SK-N-SH treated with all-trans-retinoic acid at 6 μM for 48 hours (cell line): ENCODE data around the gene TWIST2.

Source experiments
- ATAC-seq: fragments of 200-7000 bp; cut with Tn5 transposase; 3 replicates; pipeline ENCODE4 v1.9.1; 2020; ENCODE audit warnings: mild to moderate bottlenecking, moderate library complexity
- ARNTL ChIP-seq: fragments of 450-650 bp; formaldehyde crosslinking; IDR thresholded peaks from 2 replicates; pipeline ENCODE4 v1.5.0; 2020; ENCODE audit warnings: low read depth, mild to moderate bottlenecking, moderate library complexity, borderline replicate concordance
- BACH2 ChIP-seq: fragments of 250-450 bp; sonication (Bioruptor Pico); IDR thresholded peaks from 2 replicates; pipeline ENCODE4 v1.9.0; 2021; ENCODE audit warnings: mild to moderate bottlenecking, borderline replicate concordance
- CREB5 ChIP-seq: fragments of 250-450 bp; sonication (Bioruptor Pico); IDR thresholded peaks from 2 replicates; pipeline ENCODE4 v1.5.1; 2020; ENCODE audit warnings: low read depth, mild to moderate bottlenecking, moderate library complexity
- CSDC2 ChIP-seq: fragments of 250-450 bp; sonication (Bioruptor Pico); IDR thresholded peaks from 2 replicates; pipeline ENCODE4 v1.5.0; 2020; ENCODE audit warnings: mild to moderate bottlenecking, moderate library complexity
- CSRNP3 ChIP-seq: fragments of 250-450 bp; sonication (Bioruptor Pico); IDR thresholded peaks from 2 replicates; pipeline ENCODE4 v1.5.1; 2021; ENCODE audit warnings: mild to moderate bottlenecking, moderate library complexity
- ESRRG ChIP-seq: fragments of 250-450 bp; sonication (Bioruptor Pico); IDR thresholded peaks from 2 replicates; pipeline ENCODE4 v1.6.1; 2021; ENCODE audit warnings: mild to moderate bottlenecking
- ISL1 ChIP-seq: fragments of 250-450 bp; sonication (Bioruptor Pico); IDR thresholded peaks from 2 replicates; pipeline ENCODE4 v2.1.2; 2022; ENCODE audit warnings: mild to moderate bottlenecking, moderate library complexity
- OSR1 ChIP-seq: fragments of 250-450 bp; sonication (Bioruptor Pico); IDR thresholded peaks from 2 replicates; pipeline ENCODE4 v1.8.0; 2022; ENCODE audit warnings: moderate library complexity, mild to moderate bottlenecking, inconsistent platforms
- PATZ1 ChIP-seq: fragments of 250-450 bp; sonication (Bioruptor Pico); IDR thresholded peaks from 2 replicates; pipeline ENCODE4 v1.8.0; 2020; ENCODE audit warnings: mild to moderate bottlenecking, moderate library complexity, borderline replicate concordance
- POU6F1 ChIP-seq: fragments of 250-450 bp; sonication (Bioruptor Pico); IDR thresholded peaks from 2 replicates; pipeline ENCODE4 v1.8.0; 2021; ENCODE audit warnings: low read depth, mild to moderate bottlenecking, moderate library complexity, borderline replicate concordance
- PPARA ChIP-seq: fragments of 250-450 bp; sonication (Bioruptor Pico); IDR thresholded peaks from 2 replicates; pipeline ENCODE4 v1.5.0; 2020; ENCODE audit warnings: mild to moderate bottlenecking, borderline replicate concordance
- RARB ChIP-seq: fragments of 250-450 bp; sonication (Bioruptor Pico); IDR thresholded peaks from 2 replicates; pipeline ENCODE4 v1.8.0; 2021; ENCODE audit warnings: mild to moderate bottlenecking, moderate library complexity
- SNAI2 ChIP-seq: fragments of 250-450 bp; sonication (Bioruptor Pico); IDR thresholded peaks from 2 replicates; pipeline ENCODE4 v1.5.0; 2020; ENCODE audit warnings: mild to moderate bottlenecking, moderate library complexity
- TCF4 ChIP-seq: fragments of 250-450 bp; sonication (Bioruptor Pico); IDR thresholded peaks from 2 replicates; pipeline ENCODE4 v1.8.0; 2021; ENCODE audit warnings: mild to moderate bottlenecking, moderate library complexity, borderline replicate concordance
- TOX ChIP-seq: fragments of 250-450 bp; sonication (Bioruptor Pico); IDR thresholded peaks from 2 replicates; pipeline ENCODE4 v1.8.0; 2021; ENCODE audit warnings: mild to moderate bottlenecking, moderate library complexity, borderline replicate concordance
- TSHZ2 ChIP-seq: fragments of 250-450 bp; sonication (Bioruptor Pico); IDR thresholded peaks from 2 replicates; pipeline ENCODE4 v1.5.0; 2020; ENCODE audit warnings: mild to moderate bottlenecking, moderate library complexity
- ZC3H10 ChIP-seq: fragments of 250-450 bp; sonication (Bioruptor Pico); IDR thresholded peaks from 2 replicates; pipeline ENCODE4 v1.5.1; 2021; ENCODE audit warnings: mild to moderate bottlenecking, moderate library complexity
- ZFP3 ChIP-seq: fragments of 250-450 bp; sonication (Bioruptor Pico); IDR thresholded peaks from 2 replicates; pipeline ENCODE4 v1.5.0; 2020; ENCODE audit warnings: mild to moderate bottlenecking, moderate library complexity
- ZFP30 ChIP-seq: fragments of 450-650 bp; formaldehyde crosslinking; IDR thresholded peaks from 2 replicates; pipeline ENCODE4 v1.5.0; 2022; ENCODE audit warnings: mild to moderate bottlenecking, moderate library complexity
- ZNF565 ChIP-seq: fragments of 450-650 bp; formaldehyde crosslinking; conservative IDR thresholded peaks from 2 replicates; pipeline ENCODE4 v1.5.0; 2020; ENCODE audit warnings: low read depth, mild to moderate bottlenecking, moderate library complexity
- ZNF70 ChIP-seq: fragments of 450-650 bp; formaldehyde crosslinking; IDR thresholded peaks from 2 replicates; pipeline ENCODE4 v1.5.0; 2020; ENCODE audit warnings: mild to moderate bottlenecking, moderate library complexity
- ZNF8 ChIP-seq: fragments of 450-650 bp; formaldehyde crosslinking; IDR thresholded peaks from 2 replicates; pipeline ENCODE4 v1.5.0; 2020; ENCODE audit warnings: mild to moderate bottlenecking, moderate library complexity

TWIST2 gene

GRCh38 chr2:238875101-238875470 lies 27.2 kb downstream of the TWIST2 start:
- no peak for ATAC-seq
- TF ChIP-seq ZFP30 (CRISPR knock-in tag), result no peak
- no peak for TF ChIP-seq ZC3H10 (CRISPR knock-in tag)
- no peak for TF ChIP-seq BACH2 (CRISPR knock-in tag)
- TF ChIP-seq CSRNP3 (CRISPR knock-in tag), result no peak
- no peak for TF ChIP-seq SNAI2
- no peak for TF ChIP-seq ZFP3
- no peak for TF ChIP-seq POU6F1 (CRISPR knock-in tag)
- no peak for TF ChIP-seq PPARA (CRISPR knock-in tag)
- no peak for TF ChIP-seq CSDC2
- no peak for TF ChIP-seq ZNF565 (CRISPR knock-in tag)
- no peak for TF ChIP-seq TCF4 (CRISPR knock-in tag)
- TF ChIP-seq ESRRG (CRISPR knock-in tag), result no peak
- TF ChIP-seq RARB, result no peak
- TF ChIP-seq PATZ1 (CRISPR knock-in tag), result no peak
- no peak for TF ChIP-seq ISL1
- no peak for TF ChIP-seq ZNF8 (CRISPR knock-in tag)
- no peak for TF ChIP-seq ZNF70 (CRISPR knock-in tag)
- TF ChIP-seq TOX (CRISPR knock-in tag), result no peak
- no peak for TF ChIP-seq OSR1 (CRISPR knock-in tag)
- TF ChIP-seq ARNTL, result no peak

GRCh38 chr2:238875471-238876231 lies 27.8 kb downstream of the TWIST2 start:
- ATAC-seq, result no peak
- TF ChIP-seq BACH2 (CRISPR knock-in tag), result no peak
- TF ChIP-seq ZNF565 (CRISPR knock-in tag), result no peak
- TF ChIP-seq CREB5 (CRISPR knock-in tag), result no peak
- no peak for TF ChIP-seq ZNF8 (CRISPR knock-in tag)
- no peak for TF ChIP-seq CSRNP3 (CRISPR knock-in tag)
- TF ChIP-seq TSHZ2 (CRISPR knock-in tag), result no peak
- TF ChIP-seq RARB, result no peak
- no peak for TF ChIP-seq TOX (CRISPR knock-in tag)
